GM18861 (cell line): ENCODE results near the gene CFB.
"Not testable (repeated sequence)": the region's sequence is repeated elsewhere in the genome, so short reads cannot be mapped to it uniquely, and the experiment has no call there.

ENCODE experiments used
- ATAC-seq: cut with Tn5 transposase; IDR thresholded peaks from one replicate; pipeline ENCODE4 v1.9.1; 2021; ENCODE audit not compliant: unreplicated experiment

The CFB gene

GRCh38 chr6:31945507-31946369 is at the start of gene CFB:
Gene CFB (plus strand): TSS chr6:31946095. CDS start chr6:31946222, 127 bp downstream.
- ATAC-seq: no peak

DNA sequence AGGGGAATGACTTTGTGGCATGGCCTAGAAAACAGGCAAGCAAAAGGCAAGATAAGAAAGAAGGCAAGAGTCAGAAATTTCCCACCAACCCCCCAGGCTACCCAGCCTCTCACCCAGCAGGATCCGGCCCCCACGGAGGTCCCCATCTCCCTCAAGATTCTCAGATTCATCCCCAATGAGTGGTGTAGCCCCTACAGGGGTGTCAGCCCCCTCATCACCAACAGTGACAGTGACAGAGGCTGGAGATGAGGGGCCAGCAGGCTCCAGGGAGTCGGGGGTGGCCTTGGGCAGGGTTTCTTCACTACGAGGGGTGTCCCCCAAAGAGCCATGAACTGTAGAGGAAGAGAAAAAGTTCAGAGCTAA is 49.4 kb upstream of the CFB start:
- ATAC-seq: no peak

- no peak for ATAC-seq
These were observed 48.9 kb upstream of the CFB start for GRCh38 chr6:31896856-31897611.

- peak; percentile 37 for ATAC-seq
These were observed 48.1 kb upstream of the CFB start, which contains the start of gene EHMT2 for GRCh38 chr6:31897612-31898382. Gene EHMT2 (minus strand): TSS chr6:31897698. CDS start chr6:31897677, 21 bp downstream.

DNA sequence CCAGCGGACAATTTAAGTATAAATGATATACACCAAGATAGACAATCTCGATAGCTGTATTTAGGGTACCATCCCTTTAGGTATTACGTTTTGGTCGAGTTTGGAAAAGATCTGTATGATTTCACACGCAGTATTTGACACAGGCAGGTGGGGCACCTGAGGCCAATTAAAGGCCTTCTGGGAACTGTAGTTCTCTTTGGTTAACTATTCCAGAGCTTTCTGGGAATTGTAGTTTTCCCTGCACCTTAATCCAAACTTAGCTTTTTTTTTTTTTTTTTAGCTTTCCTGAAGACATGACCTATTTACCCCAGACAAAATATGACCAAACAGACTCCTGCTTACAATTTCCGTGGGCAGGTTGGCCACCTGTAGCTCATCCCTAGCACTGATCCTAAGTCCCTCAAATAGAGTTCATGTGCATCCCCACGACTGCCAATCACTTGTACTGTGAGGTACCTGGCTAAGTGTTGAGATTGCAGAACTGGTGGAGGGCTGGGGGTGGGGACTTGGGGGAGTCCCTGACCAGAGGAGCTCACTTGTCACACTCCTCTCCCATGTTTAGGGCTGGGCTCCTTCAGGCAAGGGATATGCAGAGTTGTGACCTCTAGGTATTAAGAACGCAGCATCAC is 47.4 kb upstream of the CFB start:
- ATAC-seq: no peak

GRCh38 chr6:31899215-31899614 is 46.7 kb upstream of the CFB start:
- ATAC-seq: no peak

DNA sequence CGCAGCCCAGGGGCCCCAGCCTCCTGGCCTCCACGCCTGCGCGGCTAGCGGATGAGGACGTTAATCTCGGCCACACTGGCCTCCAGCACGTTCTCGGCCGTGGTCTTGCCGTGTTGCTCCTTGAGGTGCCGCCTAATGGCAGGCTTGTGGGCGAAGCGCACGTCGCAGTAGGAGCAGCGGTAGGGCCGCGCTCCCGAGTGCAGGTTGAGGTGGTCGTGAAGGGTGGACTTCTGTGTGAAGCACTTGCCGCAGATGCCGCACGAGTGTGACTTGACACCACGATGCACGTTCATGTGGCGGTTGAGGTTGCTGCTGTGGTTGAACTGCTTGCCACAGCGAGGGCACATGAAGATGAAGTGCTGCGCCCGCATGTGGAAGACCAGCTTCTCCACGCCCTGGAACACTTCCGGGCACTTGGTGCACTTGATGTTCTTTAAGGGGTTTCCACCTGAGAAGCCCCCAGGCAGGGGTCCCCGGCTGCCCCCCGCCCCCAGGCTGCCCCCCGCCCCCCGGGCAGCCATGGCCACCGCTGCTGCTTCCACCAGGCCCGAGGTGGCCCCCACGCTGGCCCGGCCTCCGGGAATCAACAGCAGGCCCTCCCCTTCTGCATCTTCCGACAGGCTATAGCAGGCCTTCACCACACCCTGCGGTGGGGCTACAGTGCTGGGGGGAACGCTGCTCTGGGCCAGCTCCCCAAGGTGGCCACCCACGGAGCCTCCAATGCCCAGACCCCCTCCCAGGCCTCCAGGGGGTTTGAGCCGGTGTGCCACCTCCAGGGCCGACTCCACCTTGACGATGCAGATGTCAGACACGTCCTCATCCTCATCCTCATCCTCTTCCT is 45.8 kb upstream of the CFB start:
- no peak for ATAC-seq

DNA sequence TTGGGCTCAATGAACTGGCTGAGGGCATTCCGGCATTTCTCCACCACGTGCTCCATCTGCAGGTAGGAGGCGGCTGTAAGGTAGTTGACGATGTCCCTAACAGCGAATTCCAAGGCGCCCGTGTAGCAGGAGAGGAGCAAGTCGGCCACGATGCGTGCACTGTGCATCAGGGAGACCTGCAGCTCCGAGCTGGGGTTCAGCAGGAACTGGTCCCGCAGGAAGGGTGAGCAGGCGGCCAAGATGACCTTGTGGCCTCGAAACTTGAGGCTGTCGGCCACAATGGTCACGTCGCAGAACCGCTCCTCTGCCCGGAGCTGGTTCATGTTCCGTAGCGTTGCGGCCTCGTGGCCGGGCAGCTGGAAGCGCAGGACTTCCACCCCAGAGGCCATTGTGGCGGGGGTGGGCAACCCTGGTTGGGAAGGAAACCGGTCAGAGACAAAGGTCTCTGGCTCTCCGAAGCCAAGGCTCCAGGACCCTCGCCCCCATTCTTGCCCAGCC is 44.9 kb upstream of the CFB start:
- no peak for ATAC-seq

DNA sequence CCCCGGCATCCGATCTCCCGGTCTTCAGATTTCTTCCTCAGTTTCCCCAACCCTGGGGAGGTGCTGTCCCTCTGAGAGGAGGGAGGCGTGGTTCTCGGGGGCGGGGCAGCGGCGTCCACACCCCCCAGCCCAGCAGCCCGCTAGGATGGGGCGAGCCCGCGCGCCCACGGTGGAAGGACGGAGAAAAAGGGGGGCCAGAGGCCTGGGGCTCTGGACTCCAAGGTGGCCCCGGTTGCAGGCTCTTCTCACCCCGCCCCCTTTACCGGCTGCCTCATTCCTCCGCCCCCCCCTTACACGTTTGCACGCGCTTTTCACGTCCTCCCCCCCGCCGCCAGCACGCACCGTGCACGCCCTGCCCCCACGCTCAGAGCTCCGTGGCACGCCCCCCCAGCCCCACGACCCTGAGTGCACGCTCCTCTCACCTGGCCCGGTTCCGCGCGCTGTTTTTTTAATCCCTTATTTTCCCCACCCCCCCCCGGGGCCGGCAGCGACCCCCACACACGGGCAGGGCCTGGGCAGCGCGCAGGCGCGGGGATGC is 44.4 kb upstream of the CFB start:
- ATAC-seq: no peak

- ATAC-seq: no peak
These were observed 43.8 kb upstream of the CFB start, which contains the start of gene ZBTB12 for GRCh38 chr6:31901953-31902643. Gene ZBTB12 (minus strand): TSS chr6:31902086. CDS start chr6:31901305, 781 bp downstream.

GRCh38 chr6:31903957-31904356 is 41.9 kb upstream of the CFB start:
- ATAC-seq: no peak

DNA sequence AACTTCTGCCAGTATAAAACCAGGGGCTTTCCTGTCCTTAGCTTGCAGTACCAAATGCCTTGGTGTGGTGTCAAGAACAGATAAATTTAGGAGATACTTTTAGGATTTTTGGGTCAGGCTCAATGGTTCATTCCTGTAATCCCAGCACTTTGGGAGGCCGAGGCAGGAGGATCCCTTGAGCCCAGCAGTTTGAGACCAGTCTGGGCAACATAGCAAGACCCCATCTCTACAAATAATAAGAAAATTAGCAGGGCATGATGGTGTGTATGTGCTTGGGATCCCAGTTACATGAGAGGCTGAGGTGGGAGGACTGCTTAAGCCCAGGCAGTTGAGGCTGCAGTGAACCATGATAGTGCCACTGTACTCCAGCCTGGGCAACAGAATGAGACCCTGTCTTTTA is 40.9 kb upstream of the CFB start:
- no peak for ATAC-seq

- ATAC-seq: no peak
These were observed 39.8 kb upstream of the CFB start for GRCh38 chr6:31906122-31906521.

DNA sequence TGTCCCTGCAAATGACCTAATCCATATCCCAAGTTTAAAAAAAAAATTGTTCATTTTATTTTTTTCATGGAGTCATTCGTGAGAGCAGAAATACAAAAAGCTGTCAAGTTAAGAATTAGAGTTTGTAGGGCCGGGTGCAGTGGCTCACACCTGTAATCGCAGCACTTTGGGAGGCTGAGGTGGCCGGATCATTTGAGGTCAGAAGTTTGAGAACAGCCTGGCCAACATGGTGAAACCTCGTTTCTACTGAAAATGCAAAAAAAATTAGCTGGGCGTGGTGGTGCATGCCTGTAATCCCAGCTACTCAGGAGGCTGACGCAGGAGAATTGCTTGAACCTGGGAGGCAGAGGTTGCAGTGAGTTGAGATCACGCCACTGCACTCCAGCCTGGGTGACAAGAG is 39.2 kb upstream of the CFB start:
- not testable (repeated sequence) for ATAC-seq

- ATAC-seq: no peak
These were observed 38.6 kb upstream of the CFB start for GRCh38 chr6:31907158-31907813.

DNA sequence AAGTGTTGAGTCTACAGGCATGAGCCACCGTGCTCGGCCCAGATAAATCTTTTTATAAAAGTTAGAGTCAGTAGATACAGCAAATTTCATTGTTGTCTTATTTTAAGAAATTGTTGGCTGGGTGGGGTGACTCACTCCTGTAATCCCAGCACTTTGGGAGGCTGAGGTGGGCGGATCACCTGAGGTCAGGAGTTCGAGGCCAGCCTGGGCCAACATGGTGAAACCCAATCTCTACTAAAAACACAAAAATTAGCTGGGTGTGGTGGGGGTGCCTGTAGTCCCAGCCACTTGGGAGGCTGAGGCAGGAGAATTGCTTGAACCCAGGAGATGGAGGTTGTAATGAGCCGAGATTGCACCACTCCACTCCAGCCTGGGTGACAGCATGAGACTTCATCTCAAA is 37.6 kb upstream of the CFB start:
- ATAC-seq: not testable (repeated sequence)

GRCh38 chr6:31908791-31909190 is 37.1 kb upstream of the CFB start:
- peak; percentile 83 for ATAC-seq

GRCh38 chr6:31909298-31909697 is 36.6 kb upstream of the CFB start:
- ATAC-seq: not testable (repeated sequence)
